Astrocyte (in vitro differentiated cells and primary cell): ENCODE results near the gene ANKDD1A. TPM values are rescaled to one million over a fixed set of nuclear protein-coding genes. Genes with fewer than 3 reads are reported as not detected.

Source experiments
- DNase-seq: peaks from one replicate; pipeline ENCODE4 v3.0.0-alpha.2; 2010; ENCODE audit warnings: low read depth
- FAIRE-seq: peaks from 2 replicates; lab custom pipeline; 2011; peaks lifted over from hg19 to GRCh38; lab: Jason Lieb, UNC
- H2AFZ ChIP-seq: 2 replicates; pipeline ENCODE4 v1.6.0; 2012; ENCODE audit warnings: low read depth, low read length, inconsistent platforms
- H3K27ac ChIP-seq: 2 replicates; pipeline ENCODE4 v1.5.1; 2011; ENCODE audit warnings: low read depth, low read length, inconsistent platforms
- H3K27me3 ChIP-seq: 2 replicates; pipeline ENCODE4 v1.6.0; 2011; ENCODE audit warnings: low read length, inconsistent platforms; ENCODE audit not compliant: insufficient read depth
- H3K36me3 ChIP-seq: 2 replicates; pipeline ENCODE4 v1.5.1; 2011; ENCODE audit warnings: low read length, inconsistent platforms; ENCODE audit not compliant: insufficient read depth
- H3K4me1 ChIP-seq: 2 replicates; pipeline ENCODE4 v1.5.1; 2011; ENCODE audit warnings: low read length, inconsistent platforms; ENCODE audit not compliant: insufficient read depth
- H3K4me2 ChIP-seq: 2 replicates; pipeline ENCODE4 v1.6.0; 2012; ENCODE audit warnings: low read length, inconsistent platforms
- H3K4me3 ChIP-seq: 2 replicates; pipeline ENCODE4 v1.5.1; 2011; ENCODE audit warnings: low read depth, mild to moderate bottlenecking, low read length, inconsistent platforms; ENCODE audit not compliant: insufficient read depth
- H3K79me2 ChIP-seq: 2 replicates; pipeline ENCODE4 v1.6.0; 2012; ENCODE audit warnings: mild to moderate bottlenecking, low read length, inconsistent platforms; ENCODE audit not compliant: insufficient read depth
- H3K9ac ChIP-seq: 2 replicates; pipeline ENCODE4 v1.6.0; 2012; ENCODE audit warnings: mild to moderate bottlenecking, low read length, inconsistent platforms
- H3K9me3 ChIP-seq: 2 replicates; pipeline ENCODE4 v1.5.1; 2012; ENCODE audit warnings: low read depth, mild to moderate bottlenecking, low read length, inconsistent platforms; ENCODE audit not compliant: insufficient read depth
- H4K20me1 ChIP-seq: 2 replicates; pipeline ENCODE4 v1.6.0; 2012; ENCODE audit warnings: low read length, inconsistent platforms; ENCODE audit not compliant: insufficient read depth
- H3K27ac Mint-ChIP-seq: one replicate; pipeline ENCODE4 v1.8.0; 2021; ENCODE audit warnings: mild to moderate bottlenecking, mixed read lengths; ENCODE audit not compliant: unreplicated experiment
- H3K27me3 Mint-ChIP-seq: one replicate; pipeline ENCODE4 v1.8.0; 2021; ENCODE audit warnings: low read depth, mixed read lengths; ENCODE audit not compliant: unreplicated experiment
- H3K36me3 Mint-ChIP-seq: one replicate; pipeline ENCODE4 v1.8.0; 2021; ENCODE audit warnings: low read depth, mixed read lengths; ENCODE audit not compliant: unreplicated experiment
- H3K4me1 Mint-ChIP-seq: one replicate; pipeline ENCODE4 v1.8.0; 2021; ENCODE audit warnings: low read depth, mixed read lengths; ENCODE audit not compliant: unreplicated experiment
- H3K4me3 Mint-ChIP-seq: one replicate; pipeline ENCODE4 v1.8.0; 2021; ENCODE audit warnings: mild to moderate bottlenecking, moderate library complexity, mixed read lengths; ENCODE audit not compliant: unreplicated experiment
- H3K9me3 Mint-ChIP-seq: one replicate; pipeline ENCODE4 v1.8.0; 2021; ENCODE audit warnings: mild to moderate bottlenecking, mixed read lengths; ENCODE audit not compliant: unreplicated experiment
- EZH2 ChIP-seq: IDR thresholded peaks from 2 replicates; pipeline ENCODE4 v1.6.1; 2012; ENCODE audit warnings: mild to moderate bottlenecking, low read length, inconsistent platforms; ENCODE audit not compliant: insufficient read depth
- total RNA-seq: library from RNA; stranded (reverse); gene quantifications from 2 replicates; pipeline ENCODE4 v1.2.1, GENCODE V29; 2021
- TF ChIP-seq, protein P1 (sequence below): IDR thresholded peaks from 2 replicates; pipeline ENCODE4 v1.5.1; 2011; ENCODE audit warnings: low read depth, mild to moderate bottlenecking, inconsistent platforms, low read length, moderate library complexity; ENCODE audit not compliant: insufficient read depth

ANKDD1A gene
- total RNA-seq, 1 donor from 2014 or later: 1.6 TPM

DNA sequence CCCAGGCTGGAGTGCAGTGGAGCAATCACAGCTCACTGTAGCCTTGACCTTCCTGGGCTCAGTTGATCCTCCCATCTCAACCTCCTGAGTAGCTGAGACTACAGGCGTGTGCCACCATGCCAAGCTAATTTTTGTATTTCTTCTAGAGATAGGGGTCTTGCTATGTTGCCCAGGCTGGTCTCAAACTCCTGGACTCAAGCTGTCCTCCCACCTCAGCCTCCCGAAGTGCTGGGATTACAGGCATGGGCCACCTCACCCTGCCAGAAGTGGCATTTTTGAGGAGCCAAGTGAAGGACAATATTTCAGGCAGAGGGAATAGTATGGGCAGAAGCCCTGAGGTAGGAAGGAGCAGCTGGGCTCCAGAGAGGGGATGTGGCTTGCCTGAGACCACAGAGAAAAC lies 4.7 kb downstream of the ANKDD1A start:
- Histone ChIP-seq H3K27me3 (no peaks in the 10 kb centered on the region), H3K4me3 (no peak overlapping the region), H3K9me3 (no peaks in the 10 kb centered on the region), H3K79me2 (no peaks in the 10 kb centered on the region), H3K4me2 (no peak overlapping the region), H3K36me3 (no peaks in the 10 kb centered on the region), H2AFZ (no peak overlapping the region), H4K20me1 (no peaks in the 10 kb centered on the region), H3K27ac (no peak overlapping the region), H3K9ac (no peak overlapping the region), H3K4me1 (peaks cover 1% of the 10 kb centered on the region)
- H3K27me3 Mint-ChIP-seq: peaks cover 40% of the 10 kb centered on the region
- no peak overlapping the region for H3K27ac Mint-ChIP-seq
- DNase-seq (no peak), FAIRE-seq (no peak)
- no peaks in the 10 kb centered on the region for H3K9me3 Mint-ChIP-seq
- no peaks in the 10 kb centered on the region for H3K4me1 Mint-ChIP-seq
- peaks cover 11% of the 10 kb centered on the region for H3K36me3 Mint-ChIP-seq
- H3K4me3 Mint-ChIP-seq: no peak overlapping the region
- TF ChIP-seq EZH2: no peak
- TF ChIP-seq, protein P1, sequence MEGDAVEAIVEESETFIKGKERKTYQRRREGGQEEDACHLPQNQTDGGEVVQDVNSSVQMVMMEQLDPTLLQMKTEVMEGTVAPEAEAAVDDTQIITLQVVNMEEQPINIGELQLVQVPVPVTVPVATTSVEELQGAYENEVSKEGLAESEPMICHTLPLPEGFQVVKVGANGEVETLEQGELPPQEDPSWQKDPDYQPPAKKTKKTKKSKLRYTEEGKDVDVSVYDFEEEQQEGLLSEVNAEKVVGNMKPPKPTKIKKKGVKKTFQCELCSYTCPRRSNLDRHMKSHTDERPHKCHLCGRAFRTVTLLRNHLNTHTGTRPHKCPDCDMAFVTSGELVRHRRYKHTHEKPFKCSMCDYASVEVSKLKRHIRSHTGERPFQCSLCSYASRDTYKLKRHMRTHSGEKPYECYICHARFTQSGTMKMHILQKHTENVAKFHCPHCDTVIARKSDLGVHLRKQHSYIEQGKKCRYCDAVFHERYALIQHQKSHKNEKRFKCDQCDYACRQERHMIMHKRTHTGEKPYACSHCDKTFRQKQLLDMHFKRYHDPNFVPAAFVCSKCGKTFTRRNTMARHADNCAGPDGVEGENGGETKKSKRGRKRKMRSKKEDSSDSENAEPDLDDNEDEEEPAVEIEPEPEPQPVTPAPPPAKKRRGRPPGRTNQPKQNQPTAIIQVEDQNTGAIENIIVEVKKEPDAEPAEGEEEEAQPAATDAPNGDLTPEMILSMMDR: no peak

DNA sequence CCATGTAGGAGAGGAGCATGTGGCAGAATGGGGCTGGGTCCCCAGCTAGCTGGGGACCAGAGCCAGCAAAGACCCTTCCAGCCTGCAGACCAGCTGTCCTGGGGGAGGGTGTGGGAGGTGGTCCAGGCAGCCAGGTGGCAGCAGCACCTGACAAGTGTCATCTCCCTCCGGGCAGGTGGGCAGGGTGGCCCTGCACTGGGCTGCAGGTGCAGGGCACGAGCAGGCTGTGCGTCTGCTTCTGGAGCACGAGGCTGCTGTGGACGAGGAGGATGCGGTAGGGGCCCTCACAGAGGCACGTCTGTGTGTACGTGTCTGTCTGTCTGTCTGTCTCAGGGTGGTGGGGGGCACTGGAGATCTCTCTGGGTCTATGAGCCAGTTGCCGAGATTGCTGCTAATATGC lies 5.5 kb downstream of the ANKDD1A start:
- no peak for DNase-seq
- TF ChIP-seq, protein P1: no peak
- no peak for TF ChIP-seq EZH2
- Histone ChIP-seq H3K4me2 (no peak overlapping the region), H3K9ac (no peak overlapping the region), H3K27ac (no peak overlapping the region), H3K4me3 (no peak overlapping the region), H3K4me1 (no peaks in the 10 kb centered on the region), H4K20me1 (no peaks in the 10 kb centered on the region), H3K36me3 (no peaks in the 10 kb centered on the region), H3K79me2 (no peaks in the 10 kb centered on the region), H3K27me3 (no peaks in the 10 kb centered on the region), H2AFZ (no peak overlapping the region), H3K9me3 (no peaks in the 10 kb centered on the region)
- no peaks in the 10 kb centered on the region for H3K4me1 Mint-ChIP-seq
- peaks cover 37% of the 10 kb centered on the region for H3K27me3 Mint-ChIP-seq
- no peak overlapping the region for H3K4me3 Mint-ChIP-seq
- H3K36me3 Mint-ChIP-seq: peaks cover 11% of the 10 kb centered on the region
- FAIRE-seq: no peak
- H3K27ac Mint-ChIP-seq: peak overlapping the region; percentile 58
- no peaks in the 10 kb centered on the region for H3K9me3 Mint-ChIP-seq

DNA sequence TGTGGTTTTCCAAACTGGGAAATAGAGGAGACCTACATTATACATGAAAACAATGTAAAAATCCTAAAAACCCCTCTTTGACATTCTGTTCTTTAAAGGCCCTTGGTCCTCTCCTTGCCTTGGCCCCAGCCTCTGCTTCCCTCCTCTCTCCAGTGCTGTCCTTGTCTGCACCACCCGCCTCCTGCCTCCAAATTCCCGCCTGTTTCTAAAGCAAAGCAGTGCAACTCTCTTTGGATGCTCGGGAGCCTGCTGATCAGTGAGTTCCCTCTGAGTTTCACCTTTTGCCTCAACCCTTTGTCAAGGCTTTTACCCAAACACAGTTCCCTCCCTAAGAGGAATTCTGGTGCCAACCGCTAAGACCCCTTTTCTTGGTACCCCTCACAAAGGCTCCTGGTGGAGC lies 8.0 kb downstream of the ANKDD1A start:
- H3K9me3 Mint-ChIP-seq: no peaks in the 10 kb centered on the region
- Histone ChIP-seq H3K79me2 (no peaks in the 10 kb centered on the region), H4K20me1 (no peaks in the 10 kb centered on the region), H3K4me1 (no peaks in the 10 kb centered on the region), H3K36me3 (no peaks in the 10 kb centered on the region), H3K27ac (no peak overlapping the region), H3K4me3 (no peak overlapping the region), H2AFZ (no peak overlapping the region), H3K9me3 (no peaks in the 10 kb centered on the region), H3K9ac (no peak overlapping the region), H3K4me2 (no peak overlapping the region), H3K27me3 (no peaks in the 10 kb centered on the region)
- no peak overlapping the region for H3K27ac Mint-ChIP-seq
- no peaks in the 10 kb centered on the region for H3K4me1 Mint-ChIP-seq
- no peak for DNase-seq
- no peak for TF ChIP-seq EZH2
- TF ChIP-seq, protein P1: no peak
- H3K36me3 Mint-ChIP-seq: peaks cover 7% of the 10 kb centered on the region
- no peak overlapping the region for H3K4me3 Mint-ChIP-seq
- no peak for FAIRE-seq
- peaks cover 23% of the 10 kb centered on the region for H3K27me3 Mint-ChIP-seq
